ENCODE data around the gene FCHSD1. TPM values are rescaled to one million over a fixed set of nuclear protein-coding genes. Genes with fewer than 3 reads are reported as not detected.

The FCHSD1 gene
- total RNA-seq, 1 experiment from 2014 or later: 23.1 TPM

DNA sequence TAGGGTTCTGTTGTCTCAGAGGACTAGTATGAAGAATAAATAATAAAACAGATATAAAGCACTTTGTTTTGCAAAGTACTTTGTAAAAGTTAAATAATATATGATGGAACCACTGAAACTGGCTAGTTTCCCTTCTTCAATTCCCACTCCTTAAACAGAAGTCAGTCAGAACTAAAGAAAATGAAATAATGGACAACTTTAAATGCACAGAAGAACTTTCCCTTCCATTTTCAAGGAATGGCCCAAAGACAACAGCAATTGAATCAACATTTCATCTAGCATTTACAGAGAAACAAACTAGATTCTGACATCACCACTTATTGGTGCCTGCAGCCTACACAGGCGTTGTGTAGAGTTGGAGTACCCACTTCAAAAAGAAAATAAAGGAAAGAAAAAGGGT is 48.6 kb downstream of the FCHSD1 start:
- no peaks in the 10 kb centered on the region for H3K27me3 Mint-ChIP-seq (ENCODE audit: low read depth)
- no peak overlapping the region for H4K91ac ChIP-seq (ENCODE audit: insufficient read length, low read depth, low read length)
- no peaks in the 10 kb centered on the region for H3K4me1 ChIP-seq (ENCODE audit: insufficient read depth, low read length)
- DNase-seq: no peak
- no CpG with 5 or more reads among the region's 1 CpG for WGBS (ENCODE audit: extremely low coverage, insufficient read length, low lambda C conversion rate)
- no peaks in the 10 kb centered on the region for H3K36me3 Mint-ChIP-seq (ENCODE audit: insufficient read depth in 1 of 3, low read depth in 3 of 3)
- H3K9me3 ChIP-seq (ENCODE audit: control insufficient read depth, low read depth, low read length): no peaks in the 10 kb centered on the region
- H3K27me3 ChIP-seq (ENCODE audit: insufficient read depth, low read length): no peaks in the 10 kb centered on the region
- peaks cover 6 to 13% of the 10 kb centered on the region in 2 experiments for H3K4me1 Mint-ChIP-seq
- no peak overlapping the region for H4K5ac ChIP-seq (ENCODE audit: insufficient read length, low read depth, low read length)
- no peak overlapping the region for H3K18ac ChIP-seq (ENCODE audit: insufficient read length, low read depth, low read length)
- peaks cover 16% of the 10 kb centered on the region; the same call in 1 of the 2 replicates for H3K79me2 ChIP-seq (ENCODE audit: insufficient read depth, low read length)
- H2AFZ ChIP-seq (ENCODE audit: low read length): no peak overlapping the region
- no peak overlapping the region for H4K8ac ChIP-seq (replicated peaks; ENCODE audit: insufficient read length, low read depth, low read length)
- no peak overlapping the region for H3K56ac ChIP-seq (ENCODE audit: insufficient read length, low read depth, low read length)
- no peak overlapping the region for H3K9ac ChIP-seq (ENCODE audit: extremely low read depth, insufficient read length, low read length)
- H2AK5ac ChIP-seq (ENCODE audit: insufficient read length, low read length): no peak overlapping the region
- H2BK12ac ChIP-seq (ENCODE audit: insufficient read length, low read depth, low read length): no peak overlapping the region
- no peak overlapping the region for H3K4me2 ChIP-seq (ENCODE audit: insufficient read depth, insufficient read length, low read length)
- no peaks in the 10 kb centered on the region for H4K20me1 ChIP-seq (ENCODE audit: control insufficient read depth, insufficient read depth, insufficient read length)
- no peak overlapping the region for H3K4ac ChIP-seq (ENCODE audit: low read depth, low read length)
- H3K79me1 ChIP-seq (ENCODE audit: insufficient read depth, low read depth, low read length, poor library complexity, severe bottlenecking): no peaks in the 10 kb centered on the region
- H3K14ac ChIP-seq (ENCODE audit: insufficient read depth, low read length): no peak overlapping the region
- no peak overlapping the region for H2BK5ac ChIP-seq (ENCODE audit: insufficient read length, low read length)
- H3K27ac ChIP-seq (ENCODE audit: insufficient read length, low read depth, low read length): no peak overlapping the region
- no peak overlapping the region for H3K4me3 Mint-ChIP-seq
- H3T11ph ChIP-seq (ENCODE audit: low read length): no peak overlapping the region
- H3K9me3 Mint-ChIP-seq: no peaks in the 10 kb centered on the region
- TF ChIP-seq, protein P1, sequence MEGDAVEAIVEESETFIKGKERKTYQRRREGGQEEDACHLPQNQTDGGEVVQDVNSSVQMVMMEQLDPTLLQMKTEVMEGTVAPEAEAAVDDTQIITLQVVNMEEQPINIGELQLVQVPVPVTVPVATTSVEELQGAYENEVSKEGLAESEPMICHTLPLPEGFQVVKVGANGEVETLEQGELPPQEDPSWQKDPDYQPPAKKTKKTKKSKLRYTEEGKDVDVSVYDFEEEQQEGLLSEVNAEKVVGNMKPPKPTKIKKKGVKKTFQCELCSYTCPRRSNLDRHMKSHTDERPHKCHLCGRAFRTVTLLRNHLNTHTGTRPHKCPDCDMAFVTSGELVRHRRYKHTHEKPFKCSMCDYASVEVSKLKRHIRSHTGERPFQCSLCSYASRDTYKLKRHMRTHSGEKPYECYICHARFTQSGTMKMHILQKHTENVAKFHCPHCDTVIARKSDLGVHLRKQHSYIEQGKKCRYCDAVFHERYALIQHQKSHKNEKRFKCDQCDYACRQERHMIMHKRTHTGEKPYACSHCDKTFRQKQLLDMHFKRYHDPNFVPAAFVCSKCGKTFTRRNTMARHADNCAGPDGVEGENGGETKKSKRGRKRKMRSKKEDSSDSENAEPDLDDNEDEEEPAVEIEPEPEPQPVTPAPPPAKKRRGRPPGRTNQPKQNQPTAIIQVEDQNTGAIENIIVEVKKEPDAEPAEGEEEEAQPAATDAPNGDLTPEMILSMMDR (conservative IDR thresholded peaks at IDR 0.05): no peak
- no peak overlapping the region for H3K23ac ChIP-seq (ENCODE audit: insufficient read length, low read depth, low read length)
- H3K23me2 ChIP-seq (ENCODE audit: insufficient read length, low read depth, low read length, poor library complexity, severe bottlenecking): no peaks in the 10 kb centered on the region
- no peak overlapping the region for H2BK120ac ChIP-seq (ENCODE audit: low read depth, low read length, poor library complexity, severe bottlenecking)
- no peak overlapping the region for H2BK15ac ChIP-seq (ENCODE audit: low read depth, low read length)
- no peak overlapping the region for H3K27ac Mint-ChIP-seq
- no peak overlapping the region for H2BK20ac ChIP-seq (ENCODE audit: low read depth, low read length, poor library complexity, severe bottlenecking)
